Measurements from ENCODE around the gene GTPBP4.
"Not testable (repeated sequence)": the region's sequence is repeated elsewhere in the genome, so short reads cannot be mapped to it uniquely, and the experiment has no call there.

GRCh38 chr10:1009947-1010346 is 21.7 kb downstream of the GTPBP4 start:
- TF ChIP-seq CTCF, POLR2A (IDR thresholded peaks at IDR 0.05): not testable (repeated sequence)

Data from right lobe of liver (tissue), 4 donors.